ENCODE data around the gene SRD5A1. TPM values are rescaled to one million over a fixed set of nuclear protein-coding genes. Genes with fewer than 3 reads are reported as not detected.

Gene SRD5A1
- total and polyA plus RNA-seq, 8 donors, result 1.3 to 12.8 (median 4.2) TPM; not detected in 1

DNA sequence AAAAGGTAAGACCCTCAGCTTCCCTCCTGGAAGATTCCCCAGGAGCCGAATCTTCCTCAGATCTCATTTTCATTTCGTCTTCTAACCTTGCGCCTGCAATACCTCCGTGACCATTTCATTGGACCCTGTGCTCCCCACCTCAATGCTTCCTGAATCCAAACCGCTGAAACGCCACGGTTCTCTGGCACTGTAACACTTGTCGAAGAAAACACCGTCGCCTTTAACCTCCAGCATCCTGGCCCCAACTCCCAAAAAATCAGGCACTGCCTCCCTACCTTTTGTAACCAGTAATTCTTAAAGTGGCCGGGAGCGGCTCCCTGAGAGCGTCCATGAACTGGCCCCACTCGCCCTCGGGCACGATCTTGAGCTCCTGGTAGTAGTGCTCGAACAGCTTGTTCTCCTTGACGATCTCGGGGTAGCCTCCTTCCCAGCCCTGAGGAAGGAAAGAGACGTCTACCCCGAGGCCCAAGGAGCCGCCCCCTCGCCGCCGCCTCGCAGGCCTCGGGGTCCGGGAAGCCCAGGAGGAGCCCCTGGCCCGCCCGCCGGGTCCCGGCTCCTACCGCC is 834 bp upstream of the SRD5A1 start:
- Histone ChIP-seq H3K27me3 (no peaks in the 10 kb centered on the region), H3K36me3 (peaks cover 11 to 40% (median 38%) of the 10 kb centered on the region in 4 donors), H3K9me3 (no peaks in the 10 kb centered on the region), H3K4me1 (peaks cover 26 to 56% (median 50%) of the 10 kb centered on the region in 4 donors), H3K4me3 (peak overlapping the region; percentile 80 to 98 (median 92)), H3K27ac (peak overlapping the region; percentile 92 to 98 (median 93))
- WGBS, 5 donors, result 1 to 2% (median 1%) methylated on average over 19 to 33 of the region's 33 CpGs
- TF ChIP-seq, protein P1, sequence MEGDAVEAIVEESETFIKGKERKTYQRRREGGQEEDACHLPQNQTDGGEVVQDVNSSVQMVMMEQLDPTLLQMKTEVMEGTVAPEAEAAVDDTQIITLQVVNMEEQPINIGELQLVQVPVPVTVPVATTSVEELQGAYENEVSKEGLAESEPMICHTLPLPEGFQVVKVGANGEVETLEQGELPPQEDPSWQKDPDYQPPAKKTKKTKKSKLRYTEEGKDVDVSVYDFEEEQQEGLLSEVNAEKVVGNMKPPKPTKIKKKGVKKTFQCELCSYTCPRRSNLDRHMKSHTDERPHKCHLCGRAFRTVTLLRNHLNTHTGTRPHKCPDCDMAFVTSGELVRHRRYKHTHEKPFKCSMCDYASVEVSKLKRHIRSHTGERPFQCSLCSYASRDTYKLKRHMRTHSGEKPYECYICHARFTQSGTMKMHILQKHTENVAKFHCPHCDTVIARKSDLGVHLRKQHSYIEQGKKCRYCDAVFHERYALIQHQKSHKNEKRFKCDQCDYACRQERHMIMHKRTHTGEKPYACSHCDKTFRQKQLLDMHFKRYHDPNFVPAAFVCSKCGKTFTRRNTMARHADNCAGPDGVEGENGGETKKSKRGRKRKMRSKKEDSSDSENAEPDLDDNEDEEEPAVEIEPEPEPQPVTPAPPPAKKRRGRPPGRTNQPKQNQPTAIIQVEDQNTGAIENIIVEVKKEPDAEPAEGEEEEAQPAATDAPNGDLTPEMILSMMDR (IDR thresholded peaks at IDR 0.05), result no peak
- TF ChIP-seq POLR2AphosphoS5 (IDR thresholded peaks at IDR 0.05) (no peak), POLR2A (IDR thresholded peaks at IDR 0.05) (no peak), EP300 (IDR thresholded peaks at IDR 0.05) (no peak)
- intact Hi-C loops (cut with DNase I; ENCODE audit: low total_unique reads), result loop anchor here (5.0 to 10.0 kb wide), 2 partner anchors 85 to 112 kb away; no protein-coding TSS in a partner anchor
- DNase-seq, result peak in 1 of 2 donors; percentile 55

DNA sequence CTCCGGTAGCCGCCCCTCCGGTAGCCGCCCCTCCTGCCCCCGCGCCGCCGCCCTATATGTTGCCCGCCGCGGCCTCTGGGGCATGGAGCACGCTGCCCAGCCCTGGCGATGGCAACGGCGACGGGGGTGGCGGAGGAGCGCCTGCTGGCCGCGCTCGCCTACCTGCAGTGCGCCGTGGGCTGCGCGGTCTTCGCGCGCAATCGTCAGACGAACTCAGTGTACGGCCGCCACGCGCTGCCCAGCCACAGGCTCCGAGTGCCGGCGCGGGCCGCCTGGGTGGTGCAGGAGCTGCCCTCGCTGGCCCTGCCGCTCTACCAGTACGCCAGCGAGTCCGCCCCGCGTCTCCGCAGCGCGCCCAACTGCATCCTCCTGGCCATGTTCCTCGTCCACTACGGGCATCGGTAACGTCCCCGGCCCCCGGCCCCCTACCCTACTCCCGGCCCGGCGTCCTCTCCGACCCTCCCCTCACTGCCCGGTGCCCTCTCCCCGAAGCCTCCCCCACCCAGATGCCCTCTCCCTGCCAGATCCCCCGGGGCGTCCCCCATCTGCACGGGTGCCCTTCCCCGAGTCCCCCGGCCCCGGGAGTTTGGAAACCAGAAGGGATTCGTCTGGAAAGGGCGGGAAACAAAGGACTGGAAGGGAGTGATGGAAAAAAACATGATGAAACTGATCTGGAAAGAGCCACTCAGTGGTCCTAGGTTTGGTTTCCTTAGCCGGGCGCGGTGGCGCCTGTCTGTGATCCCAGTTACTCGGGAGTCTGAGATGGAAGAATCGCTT is 417 bp downstream of the SRD5A1 start:
- peak overlapping the region; percentile 80 to 98 (median 92) for H3K4me3 ChIP-seq
- H3K9me3 ChIP-seq, result no peaks in the 10 kb centered on the region
- no peaks in the 10 kb centered on the region for H3K27me3 ChIP-seq
- H3K27ac ChIP-seq, result peak overlapping the region; percentile 92 to 98 (median 93)
- TF ChIP-seq POLR2AphosphoS5 (IDR thresholded peaks at IDR 0.05) (no peak), EP300 (IDR thresholded peaks at IDR 0.05) (no peak), POLR2A (IDR thresholded peaks at IDR 0.05) (no peak)
- TF ChIP-seq, protein P1 (IDR thresholded peaks at IDR 0.05), result no peak
- peaks cover 26 to 61% (median 51%) of the 10 kb centered on the region in 4 donors for H3K4me1 ChIP-seq
- 1 to 2% (median 1%) methylated on average over 8 to 75 of the region's 75 CpGs for WGBS, 5 donors
- DNase-seq, result no peak
- intact Hi-C loops (cut with DNase I; ENCODE audit: low total_unique reads), result loop anchor here (5.0 to 10.0 kb wide), 2 partner anchors 84 to 111 kb away; no protein-coding TSS in a partner anchor
- H3K36me3 ChIP-seq, result peaks cover 8 to 29% (median 28%) of the 10 kb centered on the region in 4 donors

DNA sequence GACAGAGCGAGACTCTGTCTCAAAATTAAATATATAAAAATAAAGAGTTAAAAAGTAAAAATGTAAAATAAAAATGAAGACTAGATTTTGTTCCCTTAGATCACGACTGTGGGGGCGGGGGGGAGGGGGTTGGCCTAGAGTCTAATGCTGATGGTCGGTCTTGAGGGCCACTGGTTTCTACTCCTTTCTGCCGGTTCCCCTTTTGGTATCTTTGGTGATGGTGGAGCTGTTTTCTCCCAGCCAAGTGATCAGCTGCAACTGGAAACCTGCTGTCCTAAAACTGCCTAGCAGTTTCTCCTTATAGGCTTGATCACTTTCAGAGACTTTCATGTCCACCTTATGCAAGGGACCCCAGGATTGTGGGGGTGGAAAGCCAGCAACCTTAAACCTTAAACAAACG is 1.1 kb downstream of the SRD5A1 start:
- peaks cover 26 to 61% (median 51%) of the 10 kb centered on the region in 4 donors for H3K4me1 ChIP-seq
- H3K9me3 ChIP-seq, result no peaks in the 10 kb centered on the region
- peak overlapping the region in 1 of 5 donors; percentile 92 for H3K27ac ChIP-seq
- WGBS, 5 donors, result 13 to 20% (median 19%) methylated on average over 6 of the region's 6 CpGs
- H3K36me3 ChIP-seq, result peaks cover 8 to 22% (median 22%) of the 10 kb centered on the region in 4 donors
- peak overlapping the region; percentile 80 to 98 (median 92) for H3K4me3 ChIP-seq
- TF ChIP-seq POLR2A (IDR thresholded peaks at IDR 0.05) (no peak), POLR2AphosphoS5 (IDR thresholded peaks at IDR 0.05) (no peak), EP300 (IDR thresholded peaks at IDR 0.05) (no peak)
- TF ChIP-seq, protein P1 (IDR thresholded peaks at IDR 0.05), result no peak
- DNase-seq, result peak in 1 of 2 donors; percentile 9
- intact Hi-C loops (cut with DNase I; ENCODE audit: low total_unique reads), result loop anchor here (5.0 to 10.0 kb wide), 2 partner anchors 83 to 110 kb away; no protein-coding TSS in a partner anchor
- no peaks in the 10 kb centered on the region for H3K27me3 ChIP-seq

DNA sequence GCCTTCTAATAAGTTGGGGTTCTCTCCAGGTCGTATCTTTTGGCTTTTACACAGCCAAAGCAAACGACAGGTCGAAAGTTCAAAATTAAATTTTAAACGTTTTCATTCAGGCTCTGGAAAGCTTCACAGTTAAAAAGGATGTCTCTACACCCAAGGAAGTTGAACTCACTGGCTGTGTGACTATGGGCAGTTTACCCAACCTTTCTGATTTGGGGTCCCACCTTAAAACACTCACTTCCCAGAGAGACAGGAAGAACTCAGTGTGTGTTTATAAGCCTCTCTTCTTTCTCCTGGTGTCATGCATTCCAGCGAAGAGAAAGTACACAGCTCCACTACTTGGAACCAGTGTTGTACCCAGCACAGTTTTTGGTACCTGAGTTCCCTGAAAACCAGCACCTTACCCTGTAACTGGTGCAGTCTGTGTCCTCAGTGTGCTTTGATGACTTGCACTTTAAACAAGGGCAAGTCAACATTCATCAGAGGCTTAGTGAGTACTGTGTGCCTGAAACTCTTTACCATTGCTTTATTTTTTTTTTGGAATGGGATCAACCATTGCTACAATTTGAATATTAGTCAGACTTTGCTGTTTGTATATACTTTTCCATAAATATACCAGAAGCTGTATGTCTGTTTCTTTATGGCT is 1.7 kb downstream of the SRD5A1 start:
- TF ChIP-seq POLR2A (IDR thresholded peaks at IDR 0.05) (no peak), EP300 (IDR thresholded peaks at IDR 0.05) (no peak), POLR2AphosphoS5 (IDR thresholded peaks at IDR 0.05) (no peak)
- TF ChIP-seq, protein P1 (IDR thresholded peaks at IDR 0.05), result no peak
- H3K36me3 ChIP-seq, result peaks cover 5 to 16% (median 16%) of the 10 kb centered on the region in 4 donors
- peaks cover 26 to 61% (median 51%) of the 10 kb centered on the region in 4 donors for H3K4me1 ChIP-seq
- no peaks in the 10 kb centered on the region for H3K27me3 ChIP-seq
- H3K27ac ChIP-seq, result no peak overlapping the region
- intact Hi-C loops (cut with DNase I; ENCODE audit: low total_unique reads), result loop anchor here (5.0 to 10.0 kb wide), 2 partner anchors 82 to 110 kb away; no protein-coding TSS in a partner anchor
- 59 to 71% (median 63%) methylated on average over 5 of the region's 5 CpGs for WGBS, 5 donors
- H3K9me3 ChIP-seq, result no peaks in the 10 kb centered on the region
- peak overlapping the region in 1 of 4 donors; percentile 98 for H3K4me3 ChIP-seq
- DNase-seq, result no peak
